NCI-H526 (cell line): ENCODE results near the gene PIK3R2.
"Not testable (repeated sequence)": the region's sequence is repeated elsewhere in the genome, so short reads cannot be mapped to it uniquely, and the experiment has no call there.

Experiments
- DNase-seq, 2 experiments: peaks; one replicate each; lab custom pipeline; 2025; lab: John Stamatoyannopoulos, UW

Gene PIK3R2

GRCh38 chr19:18155095-18156087 is 2.4 kb downstream of the PIK3R2 start:
- DNase-seq = no peak

GRCh38 chr19:18156268-18156667 is 3.3 kb downstream of the PIK3R2 start:
- no peak for DNase-seq

GRCh38 chr19:18156841-18157464 is 4.0 kb downstream of the PIK3R2 start:
- no peak for DNase-seq

GRCh38 chr19:18157465-18158063 is 4.6 kb downstream of the PIK3R2 start:
- DNase-seq = peak in 1 of 2 experiments; percentile 67

GRCh38 chr19:18158467-18158866 is 5.5 kb downstream of the PIK3R2 start:
- no peak for DNase-seq

GRCh38 chr19:18159059-18159616 is 6.2 kb downstream of the PIK3R2 start:
- not testable (repeated sequence) for DNase-seq

- no peak for DNase-seq
Measured at GRCh38 chr19:18159810-18160209, 6.8 kb downstream of the PIK3R2 start.

GRCh38 chr19:18160493-18160970 is 7.6 kb downstream of the PIK3R2 start:
- no peak for DNase-seq

- peak in 1 of 2 experiments; percentile 65 for DNase-seq
Measured at GRCh38 chr19:18160971-18161635, 8.1 kb downstream of the PIK3R2 start.

GRCh38 chr19:18161636-18162002 is 8.7 kb downstream of the PIK3R2 start:
- DNase-seq = no peak

GRCh38 chr19:18164072-18164471 is 11.1 kb downstream of the PIK3R2 start:
- no peak for DNase-seq

- no peak for DNase-seq
Measured at GRCh38 chr19:18165794-18166544, 13.0 kb downstream of the PIK3R2 start.

GRCh38 chr19:18167011-18167410 is 14.0 kb downstream of the PIK3R2 start:
- DNase-seq = no peak

GRCh38 chr19:18167975-18168645 is 15.1 kb downstream of the PIK3R2 start:
- DNase-seq = peak in 1 of 2 experiments; percentile 20

- no peak for DNase-seq
Measured at GRCh38 chr19:18168673-18169381, 15.9 kb downstream of the PIK3R2 start.

- no peak for DNase-seq
Measured at GRCh38 chr19:18170714-18171255, 17.8 kb downstream of the PIK3R2 start.

GRCh38 chr19:18171605-18172327 is 18.8 kb downstream of the PIK3R2 start:
- DNase-seq = no peak

- no peak for DNase-seq
Measured at GRCh38 chr19:18172331-18173053, 19.5 kb downstream of the PIK3R2 start.
